OCI-LY1 (cell line): ENCODE measurements around the gene DLEC1.

Experiments
- CTCF ChIP-seq: fragments of 200-600 bp; sonication (generic), shearing (Covaris generic); IDR thresholded peaks from 2 replicates; pipeline ENCODE4 v1.5.1; 2017; ENCODE audit warnings: mild to moderate bottlenecking, antibody characterized with exemption, low read length, moderate library complexity, mixed read lengths
- EZH2 ChIP-seq: fragments of 200-600 bp; sonication (generic), shearing (Covaris generic); IDR thresholded peaks from 2 replicates; pipeline ENCODE4 v1.8.0; 2017; ENCODE audit warnings: borderline replicate concordance, mixed run types, mild to moderate bottlenecking, antibody characterized with exemption, low read length, moderate library complexity, mixed read lengths

DNA sequence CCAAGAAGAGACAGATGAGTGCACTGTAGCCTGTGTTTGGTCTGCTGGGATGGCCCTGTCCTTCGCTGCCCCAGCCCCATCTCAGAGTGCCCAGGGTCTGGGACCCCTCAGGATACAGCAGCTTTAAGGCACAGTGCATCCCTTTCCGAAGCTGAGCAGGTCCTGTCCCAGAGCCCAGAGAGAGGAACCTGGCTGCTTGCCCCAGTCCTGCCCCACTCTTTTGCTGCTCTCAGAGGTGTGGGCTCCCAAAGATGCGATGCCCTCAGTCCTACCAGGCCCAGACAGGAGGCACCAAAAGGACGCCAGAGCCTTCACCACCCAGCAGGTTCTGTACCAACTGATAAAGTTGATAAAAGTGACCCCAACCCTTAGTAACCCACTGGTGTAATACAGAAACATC lies 17.8 kb upstream of the DLEC1 start:
- TF ChIP-seq CTCF, result no peak
- no peak for TF ChIP-seq EZH2
